ENCODE data around the gene KCNK4.

KCNK4 gene

GRCh38 chr11:64268893-64269539 lies 22.1 kb upstream of the KCNK4 start:
- TF ChIP-seq CEBPB (IDR thresholded peaks at IDR 0.05): no peak
- no peak for TF ChIP-seq REST (IDR thresholded peaks at IDR 0.05; ENCODE audit: low read depth)
- TF ChIP-seq NFIC (IDR thresholded peaks at IDR 0.05): 0 out of 2 replicates have a peak, but pooled peaks have one; percentile 29

- TF ChIP-seq TCF12 (IDR thresholded peaks at IDR 0.05; ENCODE audit: low read depth) (peak; percentile 74), FOXM1 (IDR thresholded peaks at IDR 0.05; ENCODE audit: borderline replicate concordance, low read depth) (0 out of 2 replicates have a peak, but pooled peaks have one; percentile 19), USF1 (IDR thresholded peaks at IDR 0.05) (peak; percentile 35), MAX (IDR thresholded peaks at IDR 0.05) (peak; percentile 73), NFIC (IDR thresholded peaks at IDR 0.05) (peak; percentile 26; the same call in 1 of the 2 replicates), RAD21 (IDR thresholded peaks at IDR 0.05; ENCODE audit: low read depth) (no peak), CREB1 (IDR thresholded peaks at IDR 0.05; ENCODE audit: low read depth) (peak; percentile 44; the same call in 1 of the 2 replicates), ZBTB7A (IDR thresholded peaks at IDR 0.05; ENCODE audit: low read depth) (peak; percentile 92), TAF1 (IDR thresholded peaks at IDR 0.05; ENCODE audit: low read depth) (peak; percentile 45), REST (IDR thresholded peaks at IDR 0.05; ENCODE audit: low read depth) (no peak), YY1 (IDR thresholded peaks at IDR 0.05; ENCODE audit: low read depth) (peak; percentile 99), EP300 (IDR thresholded peaks at IDR 0.05; ENCODE audit: borderline replicate concordance) (peak; percentile 13; the same call in 1 of the 2 replicates), EGR1 (IDR thresholded peaks at IDR 0.05) (peak; percentile 91), TEAD4 (IDR thresholded peaks at IDR 0.05) (peak; percentile 8; the same call in 1 of the 2 replicates), CEBPB (IDR thresholded peaks at IDR 0.05) (peak; percentile 76)
Observed at GRCh38 chr11:64269540-64270220, 21.4 kb upstream of the KCNK4 start.

- TF ChIP-seq TCF12 (IDR thresholded peaks at IDR 0.05; ENCODE audit: low read depth) (no peak), ZBTB7A (IDR thresholded peaks at IDR 0.05; ENCODE audit: low read depth) (no peak), TEAD4 (IDR thresholded peaks at IDR 0.05) (no peak), RAD21 (IDR thresholded peaks at IDR 0.05; ENCODE audit: low read depth) (no peak), MAX (IDR thresholded peaks at IDR 0.05) (no peak), YY1 (IDR thresholded peaks at IDR 0.05; ENCODE audit: low read depth) (no peak), FOXM1 (IDR thresholded peaks at IDR 0.05; ENCODE audit: borderline replicate concordance, low read depth) (no peak), CEBPB (IDR thresholded peaks at IDR 0.05) (no peak), CREB1 (IDR thresholded peaks at IDR 0.05; ENCODE audit: low read depth) (no peak), TAF1 (IDR thresholded peaks at IDR 0.05; ENCODE audit: low read depth) (no peak), REST (IDR thresholded peaks at IDR 0.05; ENCODE audit: low read depth) (no peak), USF1 (IDR thresholded peaks at IDR 0.05) (no peak), EGR1 (IDR thresholded peaks at IDR 0.05) (no peak), NFIC (IDR thresholded peaks at IDR 0.05) (no peak), EP300 (IDR thresholded peaks at IDR 0.05; ENCODE audit: borderline replicate concordance) (no peak)
Observed at GRCh38 chr11:64275031-64275800, 15.9 kb upstream of the KCNK4 start.

Data from Ishikawa (cell line).